Activated T-cell treated with anti-CD3 and anti-CD28 coated beads for 48 hours (primary cell): ENCODE results near the gene RASA3.
"Not testable (repeated sequence)": the region's sequence is repeated elsewhere in the genome, so short reads cannot be mapped to it uniquely, and the experiment has no call there.

Source experiments
- DNase-seq: peaks from one replicate; pipeline ENCODE4 v3.0.0-alpha.2; 2020; ENCODE audit warnings: low read depth

RASA3 gene

DNA sequence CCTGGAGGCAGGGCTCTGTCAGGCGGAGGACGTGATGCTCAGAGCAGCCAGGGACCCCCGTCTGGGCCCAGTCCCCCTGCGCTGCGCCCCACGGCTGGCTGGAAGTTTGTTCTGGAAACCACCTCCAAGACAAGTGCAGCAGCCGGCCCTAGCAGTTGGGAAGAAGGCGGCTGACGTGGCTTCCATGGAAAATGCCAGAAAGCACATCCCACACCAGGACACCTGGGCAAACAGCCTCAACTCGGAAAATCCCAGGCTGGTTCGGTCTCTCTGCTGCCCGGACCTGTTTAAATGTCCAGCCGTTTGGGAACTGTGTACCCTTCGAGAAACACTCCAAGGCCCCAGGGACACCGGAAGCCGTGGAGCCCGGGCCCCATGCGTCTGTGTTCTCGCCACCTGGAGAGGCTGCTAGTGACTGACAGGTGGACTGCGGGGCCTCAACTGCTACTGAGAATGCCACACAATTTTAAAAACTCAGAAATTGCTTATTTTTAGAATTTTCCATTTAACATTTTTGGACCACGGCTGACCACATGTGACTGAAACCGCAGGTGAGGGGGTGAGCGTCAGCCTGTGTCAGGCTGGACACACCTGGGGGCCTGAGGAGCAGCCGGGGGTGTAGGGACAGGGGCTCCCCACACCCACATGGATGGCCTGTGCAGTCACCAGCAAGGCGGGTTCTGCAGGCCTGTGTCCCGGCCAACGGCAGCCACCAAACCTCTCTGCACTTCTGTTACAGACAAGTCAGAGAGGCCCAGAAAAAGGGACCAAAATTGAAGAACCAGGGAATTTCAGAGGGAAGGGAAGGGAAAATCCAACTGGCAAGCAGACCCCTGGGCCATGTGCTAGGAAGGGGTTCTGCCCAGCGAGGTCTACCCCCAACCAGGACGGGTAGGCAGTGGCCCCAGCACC, 31.7 kb downstream of the RASA3 start:
- no peak for DNase-seq

DNA sequence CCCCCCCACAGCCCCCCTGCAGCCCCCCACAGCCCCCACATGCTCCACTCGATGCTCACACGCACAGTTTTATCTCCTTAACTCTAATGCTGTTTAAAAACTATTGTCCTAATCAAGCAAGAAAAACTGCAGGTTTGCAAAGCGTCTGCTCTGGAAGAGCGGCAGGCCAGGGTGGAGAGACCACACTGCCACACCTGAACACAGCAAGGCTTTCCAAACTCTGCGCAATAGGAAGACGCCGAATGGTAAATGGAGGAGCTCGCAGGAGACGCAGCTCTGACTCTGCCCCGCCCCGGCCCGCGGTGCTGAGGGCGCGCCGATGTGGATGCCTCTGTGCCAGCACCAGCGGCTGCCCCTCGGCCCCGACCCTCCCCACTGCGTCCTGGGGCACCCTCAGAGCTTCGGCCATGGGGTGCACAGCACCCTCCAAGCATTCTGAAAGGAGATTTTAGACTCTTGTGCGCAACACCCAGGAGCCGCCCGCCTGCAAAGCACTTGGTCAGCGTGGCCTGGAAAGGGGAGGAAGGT, 32.4 kb downstream of the RASA3 start:
- DNase-seq, result no peak

- DNase-seq, result no peak
These were observed 33.2 kb downstream of the RASA3 start for GRCh38 chr13:114099191-114099590.

DNA sequence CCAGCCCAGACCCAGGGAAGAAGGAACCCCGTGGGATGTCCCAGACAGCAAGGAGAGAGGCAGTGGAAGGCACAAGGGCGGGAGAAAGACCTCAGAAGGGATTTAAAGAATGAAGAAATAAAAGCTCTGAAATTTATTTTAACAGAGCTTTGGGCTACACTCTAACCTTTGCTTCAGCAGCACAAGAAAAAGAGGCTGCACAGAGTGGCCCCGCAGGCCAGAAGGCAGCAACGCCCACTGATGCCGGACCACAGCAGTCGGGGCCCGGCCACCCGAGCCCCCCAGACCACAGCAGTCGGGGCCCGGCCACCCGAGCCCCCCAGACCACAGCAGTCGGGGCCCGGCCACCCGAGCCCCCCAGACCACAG, 33.8 kb downstream of the RASA3 start:
- not testable (repeated sequence) for DNase-seq

DNA sequence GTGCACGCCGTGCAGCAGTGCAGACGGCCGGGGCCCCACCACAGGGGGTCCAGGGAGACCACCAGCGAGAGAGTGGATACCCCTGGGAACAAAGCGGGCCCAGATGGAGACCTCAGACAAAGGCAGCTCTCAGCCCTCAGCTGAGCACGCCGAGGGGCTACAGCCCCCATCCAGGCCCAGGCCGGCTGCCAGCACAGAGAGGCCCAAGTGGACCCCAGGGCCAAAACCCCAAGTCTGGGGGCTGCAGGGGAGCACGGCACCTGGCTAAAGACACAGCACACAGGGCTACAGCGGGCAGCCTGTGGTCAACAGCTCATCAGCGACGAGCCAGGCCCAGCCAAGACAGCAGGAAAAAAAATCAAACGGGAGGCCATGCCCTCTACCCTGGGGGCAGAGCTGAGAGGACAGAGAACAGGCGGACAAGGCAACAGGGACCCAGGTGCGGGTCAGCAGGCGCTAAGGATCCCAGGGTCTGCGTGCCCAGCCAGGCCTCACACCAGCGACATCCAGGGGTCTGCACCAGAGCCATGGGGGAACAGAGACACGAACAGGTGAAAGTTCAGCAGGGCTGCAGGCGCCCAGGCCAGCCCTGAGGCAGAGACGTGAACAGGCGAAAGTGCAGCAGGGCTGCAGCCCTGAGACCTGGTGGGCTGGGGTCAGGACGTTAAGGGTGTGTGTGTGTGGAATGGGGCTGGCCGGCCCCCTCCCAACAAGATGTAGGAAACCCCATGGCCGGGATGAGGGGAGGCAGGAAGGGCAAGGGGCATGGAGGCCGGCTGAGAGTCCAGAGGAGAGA, 34.3 kb downstream of the RASA3 start:
- no peak for DNase-seq

DNA sequence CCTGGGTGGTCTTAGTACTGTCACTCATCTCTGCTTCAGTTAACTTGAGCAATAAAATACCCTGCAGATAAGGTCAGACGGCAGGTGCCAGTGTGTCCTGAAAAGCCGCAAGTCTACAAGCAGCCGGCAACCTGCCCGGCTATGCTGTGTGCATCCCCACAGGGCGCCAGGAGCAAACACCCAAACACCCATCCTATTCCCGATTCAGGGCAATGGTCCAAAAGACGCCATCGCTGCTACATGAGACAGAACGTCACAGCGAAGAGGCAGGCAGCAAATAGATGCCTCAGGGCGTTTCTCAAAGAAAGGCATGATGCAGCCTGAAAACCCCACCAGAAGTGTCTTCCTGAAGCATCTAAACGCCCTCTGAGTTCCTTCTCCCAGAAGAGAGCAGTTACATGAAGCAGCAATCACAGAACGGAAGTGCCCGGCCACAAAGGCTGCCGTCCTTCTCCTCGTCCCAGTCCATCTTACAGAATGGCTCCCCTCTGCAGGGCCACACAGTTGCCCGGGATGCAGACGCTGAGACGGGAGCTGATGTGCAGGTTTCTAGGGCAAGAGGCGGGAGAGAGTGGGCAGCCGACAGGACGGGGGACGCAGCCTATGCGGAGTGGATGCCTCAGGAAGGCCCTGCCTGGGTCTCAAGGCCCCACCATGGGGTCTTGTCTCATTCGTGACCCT, 35.1 kb downstream of the RASA3 start:
- no peak for DNase-seq

- DNase-seq, result no peak
These were observed 35.6 kb downstream of the RASA3 start for GRCh38 chr13:114096811-114097211.

DNA sequence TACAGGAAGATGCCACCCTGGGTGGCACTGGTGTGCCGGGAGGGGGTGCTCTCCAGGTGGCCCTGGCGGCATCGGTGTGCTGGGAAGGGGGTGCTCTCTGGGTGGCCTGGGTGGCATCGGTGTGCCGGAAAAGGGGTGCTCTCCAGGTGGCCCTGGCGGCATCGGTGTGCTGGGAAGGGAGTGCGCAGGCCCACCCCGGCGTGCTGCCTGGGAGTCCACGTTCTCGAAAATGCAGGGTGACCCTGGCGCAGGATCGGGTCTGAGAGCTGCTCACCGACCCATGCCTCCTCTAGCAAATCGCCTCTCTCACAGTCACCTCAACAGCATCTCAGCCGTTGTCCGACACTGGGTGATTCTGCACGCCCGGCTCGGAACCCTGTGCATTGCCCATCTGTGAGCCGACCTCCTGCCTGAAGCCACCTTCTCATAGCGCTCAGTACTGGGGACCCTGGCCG, 36.4 kb downstream of the RASA3 start:
- DNase-seq, result no peak

DNA sequence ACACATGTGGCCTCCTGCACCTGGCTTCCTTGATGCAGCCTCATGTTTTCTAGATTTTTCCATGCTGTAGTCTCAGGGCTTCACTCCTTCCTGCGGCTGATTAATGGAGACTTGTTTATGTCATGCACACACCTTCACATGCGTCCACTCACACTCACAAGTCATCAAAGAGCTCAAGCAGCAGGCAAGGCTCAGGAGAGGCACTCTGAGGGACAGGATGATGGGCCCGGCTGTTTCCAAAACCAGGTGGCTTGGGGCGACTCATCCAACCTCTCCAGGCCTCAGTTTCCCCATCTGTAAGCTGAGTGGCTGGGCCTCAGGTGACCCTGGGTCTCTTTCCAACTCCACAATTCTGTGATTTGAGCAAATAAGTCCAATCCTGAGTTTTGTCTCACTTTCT, 36.9 kb downstream of the RASA3 start:
- no peak for DNase-seq

- no peak for DNase-seq
These were observed 39.3 kb downstream of the RASA3 start for GRCh38 chr13:114093118-114093517.

GRCh38 chr13:114092468-114092867, 40.0 kb downstream of the RASA3 start:
- DNase-seq, result no peak

GRCh38 chr13:114090476-114090875, 41.9 kb downstream of the RASA3 start:
- no peak for DNase-seq

GRCh38 chr13:114089751-114090400, 42.5 kb downstream of the RASA3 start:
- DNase-seq, result no peak

- no peak for DNase-seq
These were observed 43.1 kb downstream of the RASA3 start for GRCh38 chr13:114089341-114089740.

DNA sequence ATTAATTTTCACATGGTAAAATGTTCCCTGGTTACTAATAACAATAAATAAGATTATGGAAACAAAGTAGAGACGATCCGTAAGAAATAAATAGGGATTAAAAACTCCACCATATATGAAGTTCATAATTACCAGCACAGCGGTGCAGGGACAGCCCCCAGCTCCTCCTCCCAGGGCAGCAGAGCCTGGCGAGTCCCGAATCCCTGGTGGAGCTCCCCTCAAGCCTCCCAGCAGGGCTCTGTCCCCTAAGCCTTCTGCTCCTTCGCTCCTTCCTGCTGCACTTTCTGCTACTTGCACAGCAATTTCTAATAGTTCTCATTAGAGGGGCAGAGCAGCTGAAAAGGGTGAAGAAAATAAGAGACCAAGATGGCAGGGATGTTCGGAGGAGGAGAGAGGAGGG, 43.6 kb downstream of the RASA3 start:
- no peak for DNase-seq

GRCh38 chr13:114088234-114088633, 44.2 kb downstream of the RASA3 start:
- no peak for DNase-seq

- no peak for DNase-seq
These were observed 45.0 kb downstream of the RASA3 start for GRCh38 chr13:114087430-114087829.

GRCh38 chr13:114082849-114083645, 49.4 kb downstream of the RASA3 start:
- no peak for DNase-seq

- DNase-seq, result no peak
These were observed 50.4 kb downstream of the RASA3 start for GRCh38 chr13:114081761-114082681.
